ENCODE measurements around the gene GRK5.

Gene GRK5

GRCh38 chr10:119466076-119466475, 258.7 kb downstream of the GRK5 start:
- no peak for DNase-seq

- DNase-seq: no peak
Measured at GRCh38 chr10:119466655-119467054, 259.3 kb downstream of the GRK5 start.

- no peak for DNase-seq
Measured at GRCh38 chr10:119468542-119469324, 261.4 kb downstream of the GRK5 start.

GRCh38 chr10:119469325-119469707, 261.9 kb downstream of the GRK5 start:
- no peak for DNase-seq

- no peak for DNase-seq
Measured at GRCh38 chr10:119469846-119470245, 262.5 kb downstream of the GRK5 start.

- no peak for DNase-seq
Measured at GRCh38 chr10:119470920-119471702, 263.7 kb downstream of the GRK5 start.

- no peak for DNase-seq
Measured at GRCh38 chr10:119473771-119474170, 266.4 kb downstream of the GRK5 start.

- DNase-seq: no peak
Measured at GRCh38 chr10:119474606-119475005, 267.2 kb downstream of the GRK5 start.

GRCh38 chr10:119477444-119477843, 270.1 kb downstream of the GRK5 start:
- no peak for DNase-seq

GRCh38 chr10:119478111-119478802, 270.9 kb downstream of the GRK5 start:
- DNase-seq: no peak

GRCh38 chr10:119478811-119479341, 271.5 kb downstream of the GRK5 start:
- no peak for DNase-seq

- DNase-seq: no peak
Measured at GRCh38 chr10:119479532-119479931, 272.2 kb downstream of the GRK5 start.

GRCh38 chr10:119480667-119481066, 273.3 kb downstream of the GRK5 start:
- peak; percentile 19 for DNase-seq

GRCh38 chr10:119481781-119482426, 274.5 kb downstream of the GRK5 start:
- no peak for DNase-seq

GRCh38 chr10:119483001-119483400, 275.6 kb downstream of the GRK5 start:
- no peak for DNase-seq

GRCh38 chr10:119483839-119484238, 276.5 kb downstream of the GRK5 start:
- no peak for DNase-seq

- DNase-seq: no peak
Measured at GRCh38 chr10:119488675-119489074, 281.3 kb downstream of the GRK5 start.

GRCh38 chr10:119489991-119490326, 282.6 kb downstream of the GRK5 start:
- DNase-seq: no peak

- DNase-seq: no peak
Measured at GRCh38 chr10:119491966-119492757, 284.8 kb downstream of the GRK5 start.

- no peak for DNase-seq
Measured at GRCh38 chr10:119493155-119493554, 285.8 kb downstream of the GRK5 start.

- peak; percentile 52 for DNase-seq
Measured at GRCh38 chr10:119494236-119495020, 287.1 kb downstream of the GRK5 start.
